KBM-7 (cell line): ENCODE data around the gene DLK1.
A peak's percentile ranks its signal among the peaks of the same experiment; 100 is the strongest.

Source experiments
- DNase-seq: peaks from one replicate; pipeline ENCODE4 v3.0.0-alpha.2; 2015
- in situ Hi-C: fragments of 300-500 bp; cut with MboI; formaldehyde crosslinking; loops from 2 replicates; pipeline ENCODE4 v1.14.3; 2020; ENCODE audit warnings: low sequenced_read_pairs, low pct_unique_long_range_greater_than_20kb, mixed read lengths

DLK1 gene

GRCh38 chr14:100692859-100693558 lies 33.7 kb upstream of the DLK1 start:
- in situ Hi-C loops, result no loop called here

DNA sequence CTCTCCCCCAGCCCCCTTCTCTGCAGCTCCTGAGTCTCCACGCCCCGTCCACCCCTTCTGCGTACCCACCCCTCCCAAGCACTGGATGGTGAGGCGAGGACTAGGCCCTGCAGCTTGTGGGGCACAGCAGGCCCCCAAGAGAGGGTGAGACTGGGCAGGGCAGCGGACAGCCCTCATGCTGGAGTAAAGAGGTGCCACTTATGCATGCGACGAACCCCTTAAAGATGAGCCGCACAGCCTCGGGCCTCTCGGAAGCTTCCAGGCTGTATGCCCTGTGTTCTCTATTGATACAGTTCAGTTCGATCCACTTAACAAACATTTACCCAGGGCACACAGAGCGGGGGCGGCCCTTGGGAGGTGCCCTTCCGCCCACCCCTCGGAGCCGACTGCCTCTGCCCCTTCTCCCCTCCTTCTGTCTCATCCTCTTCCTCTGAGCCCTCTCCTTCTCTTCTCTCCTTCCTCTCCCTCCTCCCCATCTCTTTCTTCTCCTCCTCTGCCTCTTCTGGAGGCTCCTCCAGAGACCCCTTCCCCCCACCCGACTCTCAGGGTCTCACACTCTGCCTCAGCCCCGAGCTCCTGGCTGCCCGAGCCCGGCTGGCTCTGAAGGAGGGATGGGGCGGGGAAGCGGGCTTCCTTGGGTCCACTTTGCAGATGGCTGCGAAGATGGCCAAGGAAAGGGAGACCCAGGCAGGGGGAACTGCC lies 32.7 kb upstream of the DLK1 start:
- DNase-seq, result no peak
- in situ Hi-C loops, result no loop called here

More at GRCh38 chr14:100692859-100693558, 33.7 kb upstream of the DLK1 start:
- DNase-seq, result no peak

GRCh38 chr14:100694579-100695422 lies 31.9 kb upstream of the DLK1 start:
- DNase-seq, result no peak
- in situ Hi-C loops, result no loop called here

GRCh38 chr14:100695423-100695738 lies 31.3 kb upstream of the DLK1 start:
- DNase-seq, result no peak

DNA sequence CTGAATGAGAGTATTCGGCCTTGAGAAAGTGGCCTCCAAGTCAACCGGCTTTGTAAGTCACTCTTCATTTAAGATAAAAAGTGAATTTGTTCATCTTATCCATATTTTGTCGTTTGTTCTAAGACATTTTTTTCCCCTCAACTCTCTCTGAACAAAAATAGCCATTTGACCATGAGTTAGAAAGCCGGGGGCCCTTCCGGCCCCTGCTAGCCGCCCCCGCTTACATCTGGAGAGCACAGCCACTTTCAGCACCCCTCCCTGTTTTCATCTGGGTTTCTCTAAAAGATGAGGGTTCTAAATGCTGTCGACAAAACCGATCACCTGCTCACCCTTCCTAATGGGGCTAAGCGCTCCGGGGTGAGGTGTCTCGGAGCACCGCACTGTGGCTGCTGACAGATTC lies 30.7 kb upstream of the DLK1 start:
- DNase-seq, result no peak
- in situ Hi-C loops, result no loop called here

More at GRCh38 chr14:100695423-100695738, 31.3 kb upstream of the DLK1 start:
- in situ Hi-C loops, result no loop called here

GRCh38 chr14:100696590-100696989 lies 30.1 kb upstream of the DLK1 start:
- no peak for DNase-seq
- in situ Hi-C loops, result no loop called here

DNA sequence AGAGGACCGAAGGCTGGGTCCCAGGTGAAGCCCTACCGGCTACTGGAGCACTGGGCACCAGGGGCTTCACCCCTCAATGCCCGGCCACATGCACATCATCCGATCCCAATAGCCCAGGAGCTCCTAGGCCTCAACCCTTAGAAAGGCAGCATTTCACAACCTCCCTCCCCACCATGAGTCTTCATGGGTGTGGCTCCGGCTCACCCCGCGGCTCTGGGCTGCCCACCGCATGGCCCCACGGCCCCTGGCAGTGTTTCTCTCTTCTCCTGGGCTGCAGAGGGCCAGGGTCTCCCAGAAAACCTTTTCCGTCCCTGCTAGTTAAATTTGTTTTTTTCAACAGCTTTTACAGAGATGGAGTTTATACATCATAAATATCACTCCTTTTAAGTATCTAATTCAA lies 28.6 kb upstream of the DLK1 start:
- in situ Hi-C loops, result no loop called here

GRCh38 chr14:100698666-100699448 lies 27.8 kb upstream of the DLK1 start:
- DNase-seq, result peak; percentile 58
- in situ Hi-C loops, result no loop called here

More for the DNA sequence above, 28.6 kb upstream of the DLK1 start:
- no peak for DNase-seq

- in situ Hi-C loops, result no loop called here
- no peak for DNase-seq
Measured at GRCh38 chr14:100701314-100701713, 25.4 kb upstream of the DLK1 start.

GRCh38 chr14:100702590-100702989 lies 24.1 kb upstream of the DLK1 start:
- no peak for DNase-seq
- in situ Hi-C loops, result no loop called here

GRCh38 chr14:100703386-100704220 lies 23.1 kb upstream of the DLK1 start:
- DNase-seq, result no peak
- in situ Hi-C loops, result no loop called here

DNA sequence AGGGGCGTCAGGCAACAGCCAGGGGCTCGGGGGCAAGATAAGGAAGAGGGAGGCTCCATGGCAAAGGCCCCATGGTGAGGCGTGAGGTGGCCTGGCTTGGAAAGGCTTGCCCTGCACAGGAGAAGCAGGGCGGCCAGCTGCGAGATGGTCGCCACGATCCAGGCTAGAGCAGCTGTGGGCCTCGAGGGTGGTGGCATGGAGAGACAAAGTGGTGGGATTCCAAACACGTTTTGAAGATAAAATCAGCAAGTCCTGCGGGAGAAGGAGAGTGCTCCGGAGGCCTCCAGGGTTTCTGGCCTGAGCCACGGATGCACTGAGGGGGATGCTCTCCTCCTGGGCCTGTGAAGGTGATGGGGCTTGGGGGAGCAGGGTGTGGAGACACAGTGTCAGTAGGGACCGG lies 20.5 kb upstream of the DLK1 start:
- no peak for DNase-seq
- in situ Hi-C loops, result no loop called here

GRCh38 chr14:100706860-100707259 lies 19.8 kb upstream of the DLK1 start:
- in situ Hi-C loops, result no loop called here
- no peak for DNase-seq

- no peak for DNase-seq
- in situ Hi-C loops, result no loop called here
Measured at GRCh38 chr14:100708425-100709288, 18.0 kb upstream of the DLK1 start.

DNA sequence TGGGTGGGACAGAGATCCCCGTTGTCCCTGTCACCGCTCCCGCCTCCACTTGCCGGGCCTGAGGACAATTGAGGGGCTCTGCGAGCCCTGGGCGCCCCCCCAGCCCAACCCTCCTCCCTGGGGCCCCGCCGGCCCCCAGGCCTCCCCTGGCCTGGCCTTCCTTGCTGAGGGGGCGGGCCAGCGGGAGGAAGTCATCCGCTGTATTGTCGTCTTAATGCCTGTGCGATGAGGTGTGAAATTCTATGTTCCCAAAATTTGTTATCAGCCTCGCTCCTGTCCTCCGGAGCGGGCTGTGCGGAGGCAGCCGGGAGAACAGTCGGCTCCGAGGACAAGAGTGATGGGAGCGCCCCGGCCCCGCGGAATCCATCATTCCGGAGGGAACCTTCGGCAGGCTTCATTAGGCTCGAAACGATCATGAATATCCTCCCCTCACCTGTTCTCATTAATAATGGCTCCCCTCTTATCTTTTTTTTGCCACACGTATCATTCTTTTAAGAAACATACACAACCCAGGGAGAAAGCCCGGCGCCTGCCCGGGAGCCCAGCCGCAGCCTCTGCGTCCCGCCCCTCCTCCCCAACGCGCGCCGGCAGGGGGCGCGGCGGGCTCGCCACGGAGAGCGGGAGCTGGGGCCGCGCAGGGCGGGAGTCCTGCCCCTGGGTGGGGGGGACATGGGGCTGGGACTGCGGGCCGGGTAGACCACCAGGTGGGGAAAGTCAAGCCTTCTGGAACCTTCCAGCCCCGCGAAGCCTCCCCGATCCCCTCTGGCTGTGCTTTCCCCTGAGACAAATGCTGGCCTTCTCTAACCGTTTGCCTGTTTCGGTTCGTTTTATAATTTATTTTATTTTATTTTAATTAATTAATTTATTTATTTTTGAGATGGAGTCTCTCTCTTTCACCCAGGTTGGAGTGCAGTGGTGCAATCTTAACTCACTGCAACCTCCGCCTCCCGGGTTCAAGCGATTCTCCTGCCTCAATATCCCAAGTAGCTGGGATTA lies 17.1 kb upstream of the DLK1 start:
- no peak for DNase-seq
- in situ Hi-C loops, result no loop called here

DNA sequence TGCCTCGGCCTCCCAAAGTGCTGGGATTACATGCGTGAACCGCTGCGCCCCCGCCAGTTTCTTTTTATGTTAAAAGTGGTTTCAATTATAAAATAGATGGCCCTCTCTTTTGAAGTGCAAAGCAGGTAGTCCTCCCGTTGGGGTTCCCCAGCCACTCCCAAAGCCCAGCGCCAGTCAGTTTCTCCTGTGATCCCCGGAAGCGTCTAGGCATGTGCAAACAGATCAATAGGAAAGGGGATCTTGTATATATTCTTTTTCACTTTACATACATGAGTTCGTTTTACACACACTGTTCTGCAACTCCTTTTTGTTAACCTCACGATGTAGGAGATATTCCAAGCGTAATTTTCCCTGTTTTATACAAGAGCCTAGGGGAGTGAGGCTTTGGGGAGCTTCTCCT lies 16.3 kb upstream of the DLK1 start:
- in situ Hi-C loops, result no loop called here
- no peak for DNase-seq
